HL-60 (cell line): Measurements from ENCODE around the gene GRID2.

Experiments used
- CTCF ChIP-seq: IDR thresholded peaks from one replicate; pipeline ENCODE4 v1.5.1; 2011; ENCODE audit warnings: low read length, control low read depth, inconsistent platforms; ENCODE audit not compliant: insufficient read depth
- POLR2AphosphoS5 ChIP-seq: IDR thresholded peaks from 2 replicates; pipeline ENCODE4 v1.6.1; 2012; ENCODE audit warnings: low read depth

GRCh38 chr4:93183576-93183975 lies 879.8 kb downstream of the GRID2 start:
- TF ChIP-seq CTCF (no peak), POLR2AphosphoS5 (no peak)
